ENCODE data around the gene ATP13A1.

The ATP13A1 gene

GRCh38 chr19:19642506-19643157 lies 20.8 kb downstream of the ATP13A1 start:
- peak; percentile 74 for DNase-seq

GRCh38 chr19:19637523-19638251 lies 25.8 kb downstream of the ATP13A1 start:
- no peak for DNase-seq

GRCh38 chr19:19637186-19637522 lies 26.3 kb downstream of the ATP13A1 start:
- no peak for DNase-seq

- no peak for DNase-seq
These were observed 26.8 kb downstream of the ATP13A1 start for GRCh38 chr19:19636573-19637185.

- no peak for DNase-seq
These were observed 28.2 kb downstream of the ATP13A1 start for GRCh38 chr19:19635313-19635702.

GRCh38 chr19:19634516-19635312 lies 28.8 kb downstream of the ATP13A1 start:
- no peak for DNase-seq

- no peak for DNase-seq
These were observed 29.6 kb downstream of the ATP13A1 start for GRCh38 chr19:19633711-19634515.

GRCh38 chr19:19632661-19633060 lies 30.8 kb downstream of the ATP13A1 start:
- no peak for DNase-seq

GRCh38 chr19:19631346-19631745 lies 32.1 kb downstream of the ATP13A1 start:
- DNase-seq = no peak

- no peak for DNase-seq
These were observed 33.0 kb downstream of the ATP13A1 start for GRCh38 chr19:19630426-19630825.

- DNase-seq = no peak
These were observed 33.4 kb downstream of the ATP13A1 start for GRCh38 chr19:19630062-19630414.

GRCh38 chr19:19628501-19629134 lies 34.9 kb downstream of the ATP13A1 start:
- DNase-seq = peak; percentile 31

GRCh38 chr19:19627621-19628500 lies 35.6 kb downstream of the ATP13A1 start, which contains the start of gene LPAR2:
LPAR2 (minus strand) TSS chr19:19628220; CDS start chr19:19627275, 945 bp downstream.
- DNase-seq = peak; percentile 81

GRCh38 chr19:19626516-19627472 lies 36.7 kb downstream of the ATP13A1 start:
- no peak for DNase-seq

GRCh38 chr19:19624032-19624570 lies 39.4 kb downstream of the ATP13A1 start:
- DNase-seq = no peak

- no peak for DNase-seq
These were observed 40.1 kb downstream of the ATP13A1 start for GRCh38 chr19:19623383-19623782.

GRCh38 chr19:19619849-19620210 lies 43.6 kb downstream of the ATP13A1 start:
- DNase-seq = no peak

- no peak for DNase-seq
These were observed 44.2 kb downstream of the ATP13A1 start for GRCh38 chr19:19619181-19619848.
